Kidney (tissue), 14 donors: ENCODE data around the gene FAM89B. TPM values are rescaled to one million over a fixed set of nuclear protein-coding genes. Genes with fewer than 3 reads are reported as not detected.

ENCODE experiments used
- DNase-seq, 5 donors: peaks; one replicate each; pipeline ENCODE4 v3.0.0-alpha.2; 2013 to 2020
- FAIRE-seq: peaks from 2 replicates; lab custom pipeline; 2012; peaks lifted over from hg19 to GRCh38; lab: Jason Lieb, UNC
- H3K27ac ChIP-seq, 2 donors: one replicate each; pipeline ENCODE4 v1.7.0; 2013; ENCODE audit warnings: low read depth in 2 of 2, low read length in 2 of 2, inconsistent platforms in 1 of 2
- H3K27me3 ChIP-seq: one replicate; pipeline ENCODE4 v1.7.1; 2013; ENCODE audit warnings: low read length, inconsistent platforms; ENCODE audit not compliant: control insufficient read depth, insufficient read depth
- H3K36me3 ChIP-seq, 3 donors: one replicate each; pipeline versions ENCODE4 v1.7.0 to v1.7.1; 2013; ENCODE audit warnings: low read length in 3 of 3, control low read depth in 1 of 3, inconsistent platforms in 1 of 3; ENCODE audit not compliant: insufficient read depth in 3 of 3, control insufficient read depth in 2 of 3
- H3K4me1 ChIP-seq, 3 donors: one replicate each; pipeline versions ENCODE4 v1.7.0 to v1.7.1; 2013; ENCODE audit warnings: low read length in 3 of 3, inconsistent platforms in 1 of 3, low read depth in 1 of 3; ENCODE audit not compliant: control insufficient read depth in 2 of 3, insufficient read depth in 2 of 3
- H3K4me3 ChIP-seq, 3 donors: one replicate each; pipeline versions ENCODE4 v1.7.0 to v1.8.1; 2013; ENCODE audit warnings: low read length in 3 of 3, control low read depth in 1 of 3, inconsistent platforms in 1 of 3
- H3K9ac ChIP-seq, 3 donors: one replicate each; pipeline versions ENCODE4 v1.7.0 to v1.7.1; 2013; ENCODE audit warnings: low read length in 3 of 3, control low read depth in 1 of 3, inconsistent platforms in 1 of 3
- H3K9me3 ChIP-seq, 3 donors: one replicate each; pipeline versions ENCODE4 v1.7.0 to v1.7.1; 2013; ENCODE audit warnings: low read length in 3 of 3, control low read depth in 1 of 3, inconsistent platforms in 1 of 3; ENCODE audit not compliant: control insufficient read depth in 2 of 3, insufficient read depth in 1 of 3
- CTCF ChIP-seq: IDR thresholded peaks from 3 replicates; pipeline ENCODE4 v1.5.1; 2012; ENCODE audit warnings: mild to moderate bottlenecking, moderate library complexity, borderline replicate concordance; ENCODE audit not compliant: insufficient read depth; ENCODE audit errors: extremely low read depth
- intact Hi-C: fragments of 100-400 bp; cut with DNase I; formaldehyde crosslinking; loops from one replicate; pipeline ENCODE4 v1.11.1; 2022
- polyA plus RNA-seq: library from polyadenylated mRNA; stranded (reverse); fragments of 350-450 nt; fragmentation: Illumina TruSeq; extraction: RNeasy Lipid Tissue Mini Kit (QIAGEN cat#74804); gene quantifications from one replicate; pipeline ENCODE4 v1.2.3, GENCODE V29; 2014; ENCODE audit warnings: low read depth, low replicate concordance; ENCODE audit not compliant: insufficient read depth
- total RNA-seq: library from RNA; stranded (reverse); fragmentation: NEBNext Ultra II Directional; extraction: Animal tissue kit (Norgen Biotek cat#: 25700); gene quantifications from one replicate; pipeline ENCODE4 v1.2.1, GENCODE V29; 2021
- donor health status: control.
- donor health status: control.
- donor health status: control.
- donor health status: control.
- donor health status: control.
- donor health status: DM: yes; HTN: yes; CAD: no.
- donor health status: Normal renal cell carcinoma (clear cell type).

Gene FAM89B
- total and polyA plus RNA-seq, 2 donors from 2014 or later: 33.5 to 36.7 TPM

GRCh38 chr11:65604258-65604657, 31.9 kb downstream of the FAM89B start:
- no peak overlapping the region for H3K4me3 ChIP-seq
- FAIRE-seq (no peak), DNase-seq (no peak)
- H3K27me3 ChIP-seq: no peaks in the 10 kb centered on the region
- intact Hi-C loops: no loop called here
- H3K36me3 ChIP-seq: peaks cover 2 to 36% (median 25%) of the 10 kb centered on the region in 3 donors
- no peaks in the 10 kb centered on the region for H3K9me3 ChIP-seq
- no peak overlapping the region for H3K9ac ChIP-seq
- no peak for TF ChIP-seq CTCF
- no peak overlapping the region for H3K27ac ChIP-seq
- peaks cover 0 to 11% (median 0%) of the 10 kb centered on the region in 3 donors for H3K4me1 ChIP-seq

GRCh38 chr11:65606876-65607613, 34.7 kb downstream of the FAM89B start:
- no peak overlapping the region for H3K9ac ChIP-seq
- peaks cover 2 to 36% (median 25%) of the 10 kb centered on the region in 3 donors for H3K36me3 ChIP-seq
- no peak for TF ChIP-seq CTCF
- FAIRE-seq (no peak), DNase-seq (peak; percentile 98 to 99 (median 99))
- H3K4me3 ChIP-seq: peak overlapping the region in 1 of 3 donors; percentile 9
- intact Hi-C loops: no loop called here
- peaks cover 0 to 32% (median 0%) of the 10 kb centered on the region in 3 donors for H3K4me1 ChIP-seq
- peak overlapping the region; percentile 71 to 88 for H3K27ac ChIP-seq
- H3K9me3 ChIP-seq: no peaks in the 10 kb centered on the region
- no peaks in the 10 kb centered on the region for H3K27me3 ChIP-seq

- Histone ChIP-seq H3K4me1 (peaks cover 0 to 40% (median 0%) of the 10 kb centered on the region in 3 donors), H3K27ac (no peak overlapping the region), H3K4me3 (peak overlapping the region in 1 of 3 donors; percentile 9), H3K9me3 (no peaks in the 10 kb centered on the region), H3K36me3 (peaks cover 2 to 35% (median 25%) of the 10 kb centered on the region in 3 donors), H3K9ac (no peak overlapping the region), H3K27me3 (no peaks in the 10 kb centered on the region)
- no peak for FAIRE-seq
- DNase-seq: peak in 1 of 5 donors; percentile 67
- intact Hi-C loops: no loop called here
- TF ChIP-seq CTCF: no peak
Measured at GRCh38 chr11:65607614-65608426, 35.5 kb downstream of the FAM89B start.
